Measurements from ENCODE around the gene ZNF436. TPM values are rescaled to one million over a fixed set of nuclear protein-coding genes. Genes with fewer than 3 reads are reported as not detected.

The ZNF436 gene
- polyA plus RNA-seq, 1 of the 3 experiments (the other 2 are of a cell fraction): 5.0 TPM

GRCh38 chr1:23370709-23371584 is 1.3 kb upstream of the ZNF436 start:
- Histone ChIP-seq H3K9me3 (no peaks in the 10 kb centered on the region), H3K36me3 (replicated peaks in 1 of 2; ENCODE audit: control insufficient read depth in 1 of 2, insufficient read depth in 2 of 2, low read length in 1 of 2) (peaks cover 11 to 15% of the 10 kb centered on the region in 2 experiments), H3K79me2 (ENCODE audit: insufficient read depth) (peaks cover 50% of the 10 kb centered on the region), H4K20me1 (ENCODE audit: insufficient read depth) (no peaks in the 10 kb centered on the region), H3F3A (replicated peaks; ENCODE audit: insufficient read depth) (peaks cover 15% of the 10 kb centered on the region), H3K27me3 (ENCODE audit: insufficient read depth) (no peaks in the 10 kb centered on the region), H3K9me2 (no peaks in the 10 kb centered on the region), H2AFZ (ENCODE audit: low read depth) (no peak overlapping the region), H3K4me2 (peak overlapping the region; percentile 98), H3K4me1 (ENCODE audit: control insufficient read depth in 1 of 2, insufficient read depth in 2 of 2, low read depth in 1 of 2, low read length in 1 of 2) (peaks cover 15 to 30% of the 10 kb centered on the region in 2 experiments), H3K27ac (ENCODE audit: low read depth in 2 of 2, low read length in 1 of 2) (peak overlapping the region; percentile 92 to 99), H3K4me3 (ENCODE audit: low read depth in 2 of 2, low read length in 1 of 2) (peak overlapping the region; percentile 17 to 97; a peak in 2 of 4 replicates), H3K9ac (peak overlapping the region; percentile 94; the same call in 1 of the 2 replicates)
- WGBS (ENCODE audit: low lambda C conversion rate): 77% methylated on average over 12 of the region's 13 CpGs
- POLR2A ChIA-PET: no interaction called here
- TF ChIP-seq RFX5 (IDR thresholded peaks at IDR 0.05; ENCODE audit: low read length) (no peak), EZH2phosphoT487 (IDR thresholded peaks at IDR 0.05; ENCODE audit: borderline replicate concordance, low read depth) (no peak), YY1 (IDR thresholded peaks at IDR 0.05; ENCODE audit: low read depth) (no peak)
- DNase-seq: peak; percentile 44
- CTCF ChIA-PET: interaction anchor here (0.8 to 5.9 kb wide), 4 partner anchors 16 to 141 kb away, joined by 4 to 61 read pairs (median 4); no protein-coding TSS in a partner anchor

- DNase-seq: no peak
- H3K9me3 ChIP-seq: no peaks in the 10 kb centered on the region; the same call in 1 of the 2 replicates
- H3K27me3 ChIP-seq (ENCODE audit: insufficient read depth): no peaks in the 10 kb centered on the region
- peak overlapping the region; percentile 94 for H3K9ac ChIP-seq
- peaks cover 52% of the 10 kb centered on the region for H3K79me2 ChIP-seq (ENCODE audit: insufficient read depth)
- peak overlapping the region; percentile 94 to 97 for H3K4me3 ChIP-seq (ENCODE audit: low read depth in 2 of 2, low read length in 1 of 2)
- WGBS (ENCODE audit: low lambda C conversion rate): 98% methylated on average over 5 of the region's 5 CpGs
- H3F3A ChIP-seq (replicated peaks; ENCODE audit: insufficient read depth): peaks cover 15% of the 10 kb centered on the region
- H2AFZ ChIP-seq (ENCODE audit: low read depth): peak overlapping the region; percentile 98; the same call in 1 of the 2 replicates
- H3K4me2 ChIP-seq: peak overlapping the region; percentile 98
- no peaks in the 10 kb centered on the region for H4K20me1 ChIP-seq (ENCODE audit: insufficient read depth)
- TF ChIP-seq RAD21 (IDR thresholded peaks at IDR 0.05; ENCODE audit: low read length): no peak
- no peak for TF ChIP-seq EP300 (IDR thresholded peaks at IDR 0.05; ENCODE audit: borderline replicate concordance in 1 of 2, low read depth in 1 of 2, low read length in 1 of 2)
- TF ChIP-seq JUND (IDR thresholded peaks at IDR 0.05): no peak
- TF ChIP-seq MXI1 (IDR thresholded peaks at IDR 0.05; ENCODE audit: low read depth, low read length): no peak
- no peak for TF ChIP-seq USF2 (IDR thresholded peaks at IDR 0.05; ENCODE audit: borderline replicate concordance, low read depth, low read length)
- no peak for TF ChIP-seq MAX (IDR thresholded peaks at IDR 0.05; ENCODE audit: low read depth)
- no peak for TF ChIP-seq ZBTB33 (IDR thresholded peaks at IDR 0.05; ENCODE audit: borderline replicate concordance, low read depth)
- CTCF ChIA-PET: interaction anchor here (0.8 to 5.9 kb wide), 4 partner anchors 16 to 141 kb away, joined by 4 to 61 read pairs (median 4); no protein-coding TSS in a partner anchor
- POLR2A ChIA-PET: interaction anchor here (1.1 to 1.2 kb wide), 2 partner anchors 26 to 33 kb away, joined by 4 to 6 read pairs; partner anchors contain the start of gene HNRNPR
- peak overlapping the region; percentile 92 to 99 for H3K27ac ChIP-seq (ENCODE audit: low read depth in 2 of 2, low read length in 1 of 2)
- peaks cover 14 to 17% of the 10 kb centered on the region in 2 experiments for H3K36me3 ChIP-seq (replicated peaks in 1 of 2; ENCODE audit: control insufficient read depth in 1 of 2, insufficient read depth in 2 of 2, low read length in 1 of 2)
- peaks cover 15 to 30% of the 10 kb centered on the region in 2 experiments for H3K4me1 ChIP-seq (ENCODE audit: control insufficient read depth in 1 of 2, insufficient read depth in 2 of 2, low read depth in 1 of 2, low read length in 1 of 2)
- H3K9me2 ChIP-seq: no peaks in the 10 kb centered on the region
Observed at GRCh38 chr1:23370330-23370708, 683 bp upstream of the ZNF436 start.

All from SK-N-SH (cell line).